ENCODE data around the gene INO80D.
"Not testable (repeated sequence)": the region's sequence is repeated elsewhere in the genome, so short reads cannot be mapped to it uniquely, and the experiment has no call there.

Gene INO80D

GRCh38 chr2:206083602-206084438 is 2.2 kb downstream of the INO80D start:
- DNase-seq = peak; percentile 46

GRCh38 chr2:206082298-206082843 is 3.6 kb downstream of the INO80D start:
- DNase-seq = no peak

GRCh38 chr2:206080927-206081326 is 5.0 kb downstream of the INO80D start:
- no peak for DNase-seq

- no peak for DNase-seq
These were observed 6.1 kb downstream of the INO80D start for GRCh38 chr2:206079699-206080465.

GRCh38 chr2:206077879-206078278 is 8.1 kb downstream of the INO80D start:
- not testable (repeated sequence) for DNase-seq

- DNase-seq = no peak
These were observed 10.9 kb downstream of the INO80D start for GRCh38 chr2:206075113-206075512.

- no peak for DNase-seq
These were observed 14.2 kb downstream of the INO80D start for GRCh38 chr2:206071807-206072206.

GRCh38 chr2:206069417-206069816 is 16.6 kb downstream of the INO80D start:
- no peak for DNase-seq

GRCh38 chr2:206068207-206068606 is 17.8 kb downstream of the INO80D start:
- no peak for DNase-seq

- no peak for DNase-seq
These were observed 21.9 kb downstream of the INO80D start for GRCh38 chr2:206064077-206064476.

GRCh38 chr2:206063635-206064034 is 22.3 kb downstream of the INO80D start:
- DNase-seq = no peak

GRCh38 chr2:206062724-206063123 is 23.2 kb downstream of the INO80D start:
- DNase-seq = no peak

- no peak for DNase-seq
These were observed 29.7 kb downstream of the INO80D start for GRCh38 chr2:206056286-206056685.

GRCh38 chr2:206054952-206055351 is 31.0 kb downstream of the INO80D start:
- DNase-seq = no peak

- no peak for DNase-seq
These were observed 34.1 kb downstream of the INO80D start for GRCh38 chr2:206051912-206052311.

GRCh38 chr2:206049392-206049791 is 36.6 kb downstream of the INO80D start:
- no peak for DNase-seq

- no peak for DNase-seq
These were observed 40.7 kb downstream of the INO80D start for GRCh38 chr2:206045251-206045650.

GRCh38 chr2:206040525-206040924 is 45.4 kb downstream of the INO80D start:
- no peak for DNase-seq

- not testable (repeated sequence) for DNase-seq
These were observed 50.6 kb downstream of the INO80D start for GRCh38 chr2:206035393-206035792.

GRCh38 chr2:206033452-206033851 is 52.5 kb downstream of the INO80D start:
- DNase-seq = not testable (repeated sequence)

- no peak for DNase-seq
These were observed 53.9 kb downstream of the INO80D start for GRCh38 chr2:206031950-206032567.

GRCh38 chr2:206031162-206031784 is 54.7 kb downstream of the INO80D start:
- peak; percentile 59 for DNase-seq

- DNase-seq = no peak
These were observed 57.9 kb downstream of the INO80D start for GRCh38 chr2:206028101-206028500.
